Astrocyte (in vitro differentiated cells and primary cell): ENCODE measurements around the gene ARFGEF2. TPM values are rescaled to one million over a fixed set of nuclear protein-coding genes. Genes with fewer than 3 reads are reported as not detected.
"Not testable (repeated sequence)": the region's sequence is repeated elsewhere in the genome, so short reads cannot be mapped to it uniquely, and the experiment has no call there.

Experiments used
- DNase-seq: peaks from one replicate; pipeline ENCODE4 v3.0.0-alpha.2; 2010; ENCODE audit warnings: low read depth
- FAIRE-seq: peaks from 2 replicates; lab custom pipeline; 2011; peaks lifted over from hg19 to GRCh38; lab: Jason Lieb, UNC
- H2AFZ ChIP-seq: 2 replicates; pipeline ENCODE4 v1.6.0; 2012; ENCODE audit warnings: low read depth, low read length, inconsistent platforms
- H3K27ac ChIP-seq: 2 replicates; pipeline ENCODE4 v1.5.1; 2011; ENCODE audit warnings: low read depth, low read length, inconsistent platforms
- H3K27me3 ChIP-seq: 2 replicates; pipeline ENCODE4 v1.6.0; 2011; ENCODE audit warnings: low read length, inconsistent platforms; ENCODE audit not compliant: insufficient read depth
- H3K36me3 ChIP-seq: 2 replicates; pipeline ENCODE4 v1.5.1; 2011; ENCODE audit warnings: low read length, inconsistent platforms; ENCODE audit not compliant: insufficient read depth
- H3K4me1 ChIP-seq: 2 replicates; pipeline ENCODE4 v1.5.1; 2011; ENCODE audit warnings: low read length, inconsistent platforms; ENCODE audit not compliant: insufficient read depth
- H3K4me2 ChIP-seq: 2 replicates; pipeline ENCODE4 v1.6.0; 2012; ENCODE audit warnings: low read length, inconsistent platforms
- H3K4me3 ChIP-seq: 2 replicates; pipeline ENCODE4 v1.5.1; 2011; ENCODE audit warnings: low read depth, mild to moderate bottlenecking, low read length, inconsistent platforms; ENCODE audit not compliant: insufficient read depth
- H3K79me2 ChIP-seq: 2 replicates; pipeline ENCODE4 v1.6.0; 2012; ENCODE audit warnings: mild to moderate bottlenecking, low read length, inconsistent platforms; ENCODE audit not compliant: insufficient read depth
- H3K9ac ChIP-seq: 2 replicates; pipeline ENCODE4 v1.6.0; 2012; ENCODE audit warnings: mild to moderate bottlenecking, low read length, inconsistent platforms
- H3K9me3 ChIP-seq: 2 replicates; pipeline ENCODE4 v1.5.1; 2012; ENCODE audit warnings: low read depth, mild to moderate bottlenecking, low read length, inconsistent platforms; ENCODE audit not compliant: insufficient read depth
- H4K20me1 ChIP-seq: 2 replicates; pipeline ENCODE4 v1.6.0; 2012; ENCODE audit warnings: low read length, inconsistent platforms; ENCODE audit not compliant: insufficient read depth
- H3K27ac Mint-ChIP-seq: one replicate; pipeline ENCODE4 v1.8.0; 2021; ENCODE audit warnings: mild to moderate bottlenecking, mixed read lengths; ENCODE audit not compliant: unreplicated experiment
- H3K27me3 Mint-ChIP-seq: one replicate; pipeline ENCODE4 v1.8.0; 2021; ENCODE audit warnings: low read depth, mixed read lengths; ENCODE audit not compliant: unreplicated experiment
- H3K36me3 Mint-ChIP-seq: one replicate; pipeline ENCODE4 v1.8.0; 2021; ENCODE audit warnings: low read depth, mixed read lengths; ENCODE audit not compliant: unreplicated experiment
- H3K4me1 Mint-ChIP-seq: one replicate; pipeline ENCODE4 v1.8.0; 2021; ENCODE audit warnings: low read depth, mixed read lengths; ENCODE audit not compliant: unreplicated experiment
- H3K4me3 Mint-ChIP-seq: one replicate; pipeline ENCODE4 v1.8.0; 2021; ENCODE audit warnings: mild to moderate bottlenecking, moderate library complexity, mixed read lengths; ENCODE audit not compliant: unreplicated experiment
- H3K9me3 Mint-ChIP-seq: one replicate; pipeline ENCODE4 v1.8.0; 2021; ENCODE audit warnings: mild to moderate bottlenecking, mixed read lengths; ENCODE audit not compliant: unreplicated experiment
- CTCF ChIP-seq: IDR thresholded peaks from 2 replicates; pipeline ENCODE4 v1.5.1; 2011; ENCODE audit warnings: low read depth, mild to moderate bottlenecking, inconsistent platforms, low read length, moderate library complexity; ENCODE audit not compliant: insufficient read depth
- EZH2 ChIP-seq: IDR thresholded peaks from 2 replicates; pipeline ENCODE4 v1.6.1; 2012; ENCODE audit warnings: mild to moderate bottlenecking, low read length, inconsistent platforms; ENCODE audit not compliant: insufficient read depth
- total RNA-seq: library from RNA; stranded (reverse); gene quantifications from 2 replicates; pipeline ENCODE4 v1.2.1, GENCODE V29; 2021

ARFGEF2 gene
- total RNA-seq, 1 donor from 2014 or later = 28.2 TPM

GRCh38 chr20:49078310-49078709, 156.8 kb downstream of the ARFGEF2 start:
- H3K27ac Mint-ChIP-seq = no peak overlapping the region
- Histone ChIP-seq H3K9ac (no peak overlapping the region), H3K4me1 (no peaks in the 10 kb centered on the region), H3K36me3 (peaks cover 59% of the 10 kb centered on the region), H3K9me3 (no peaks in the 10 kb centered on the region), H3K4me2 (no peak overlapping the region), H3K4me3 (no peak overlapping the region), H2AFZ (no peak overlapping the region), H3K27ac (no peak overlapping the region), H4K20me1 (no peaks in the 10 kb centered on the region), H3K27me3 (no peaks in the 10 kb centered on the region), H3K79me2 (peaks cover 2% of the 10 kb centered on the region)
- H3K4me1 Mint-ChIP-seq = no peaks in the 10 kb centered on the region
- DNase-seq = no peak
- TF ChIP-seq EZH2 = no peak
- TF ChIP-seq CTCF = no peak
- H3K36me3 Mint-ChIP-seq = peaks cover 11% of the 10 kb centered on the region
- no peak for FAIRE-seq
- no peak overlapping the region for H3K4me3 Mint-ChIP-seq
- H3K9me3 Mint-ChIP-seq = no peaks in the 10 kb centered on the region
- H3K27me3 Mint-ChIP-seq = no peaks in the 10 kb centered on the region

GRCh38 chr20:49082295-49082694, 160.8 kb downstream of the ARFGEF2 start:
- not testable (repeated sequence) for H3K27ac Mint-ChIP-seq, H4K20me1 ChIP-seq, H3K27me3 ChIP-seq, H3K4me1 Mint-ChIP-seq, H3K9me3 Mint-ChIP-seq, H3K4me3 Mint-ChIP-seq, H3K9ac ChIP-seq, H3K4me2 ChIP-seq, H3K27ac ChIP-seq, DNase-seq, FAIRE-seq, H2AFZ ChIP-seq, H3K4me1 ChIP-seq, H3K27me3 Mint-ChIP-seq, H3K79me2 ChIP-seq, H3K4me3 ChIP-seq, H3K36me3 Mint-ChIP-seq, H3K9me3 ChIP-seq
- H3K36me3 ChIP-seq = peaks cover 46% of the 10 kb centered on the region

Other genes with a start within 250 kb of the ARFGEF2 start
- 2.0 and 3.5 TPM in 2 replicates for gene PREX1, start 93.7 kb upstream of the ARFGEF2 start, total RNA-seq
- 56.6 and 64.1 TPM in 2 replicates for gene CSE1L, start 124.6 kb downstream of the ARFGEF2 start, total RNA-seq